Astrocyte of the spinal cord (primary cell): ENCODE measurements around the gene KCNQ1.

ENCODE experiments used
- DNase-seq: peaks from one replicate; pipeline ENCODE4 v3.0.0; 2011; ENCODE audit warnings: low read depth, low spot score
- H3K4me3 ChIP-seq: 2 replicates; pipeline ENCODE4 v1.5.1; 2011; ENCODE audit warnings: low read depth, mild to moderate bottlenecking, low read length, moderate library complexity
- in situ Hi-C: cut with HindIII; loops from 2 replicates; pipeline ENCODE4 v1.10.0; 2017; ENCODE audit warnings: low sequenced_read_pairs
- TF ChIP-seq, protein P1 (sequence below): IDR thresholded peaks from 2 replicates; pipeline ENCODE4 v1.5.1; 2012; ENCODE audit warnings: low read depth, mild to moderate bottlenecking, low read length, inconsistent platforms

Gene KCNQ1

DNA sequence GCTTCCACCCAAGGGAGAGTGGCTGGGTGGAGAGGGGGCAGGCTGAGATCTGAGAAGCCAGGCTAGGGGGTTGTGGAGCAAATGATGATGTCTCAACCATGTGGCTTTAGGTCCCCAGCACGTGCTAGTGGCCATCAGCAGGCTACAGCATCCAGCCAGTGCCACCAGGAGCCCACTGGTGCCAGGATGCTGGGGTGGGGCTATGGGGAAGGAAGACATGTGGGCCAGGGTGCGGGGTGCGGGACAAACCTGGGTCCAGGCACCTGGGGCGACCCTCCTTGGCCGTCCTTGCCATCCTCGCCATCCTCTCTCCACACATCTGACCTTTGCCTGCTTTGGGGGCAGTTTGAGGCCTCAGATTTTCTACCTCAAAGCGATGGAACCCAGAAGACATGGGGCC is 104.3 kb downstream of the KCNQ1 start:
- no peak overlapping the region for H3K4me3 ChIP-seq
- TF ChIP-seq, protein P1, sequence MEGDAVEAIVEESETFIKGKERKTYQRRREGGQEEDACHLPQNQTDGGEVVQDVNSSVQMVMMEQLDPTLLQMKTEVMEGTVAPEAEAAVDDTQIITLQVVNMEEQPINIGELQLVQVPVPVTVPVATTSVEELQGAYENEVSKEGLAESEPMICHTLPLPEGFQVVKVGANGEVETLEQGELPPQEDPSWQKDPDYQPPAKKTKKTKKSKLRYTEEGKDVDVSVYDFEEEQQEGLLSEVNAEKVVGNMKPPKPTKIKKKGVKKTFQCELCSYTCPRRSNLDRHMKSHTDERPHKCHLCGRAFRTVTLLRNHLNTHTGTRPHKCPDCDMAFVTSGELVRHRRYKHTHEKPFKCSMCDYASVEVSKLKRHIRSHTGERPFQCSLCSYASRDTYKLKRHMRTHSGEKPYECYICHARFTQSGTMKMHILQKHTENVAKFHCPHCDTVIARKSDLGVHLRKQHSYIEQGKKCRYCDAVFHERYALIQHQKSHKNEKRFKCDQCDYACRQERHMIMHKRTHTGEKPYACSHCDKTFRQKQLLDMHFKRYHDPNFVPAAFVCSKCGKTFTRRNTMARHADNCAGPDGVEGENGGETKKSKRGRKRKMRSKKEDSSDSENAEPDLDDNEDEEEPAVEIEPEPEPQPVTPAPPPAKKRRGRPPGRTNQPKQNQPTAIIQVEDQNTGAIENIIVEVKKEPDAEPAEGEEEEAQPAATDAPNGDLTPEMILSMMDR: no peak
- in situ Hi-C loops: no loop called here
- DNase-seq: no peak

DNA sequence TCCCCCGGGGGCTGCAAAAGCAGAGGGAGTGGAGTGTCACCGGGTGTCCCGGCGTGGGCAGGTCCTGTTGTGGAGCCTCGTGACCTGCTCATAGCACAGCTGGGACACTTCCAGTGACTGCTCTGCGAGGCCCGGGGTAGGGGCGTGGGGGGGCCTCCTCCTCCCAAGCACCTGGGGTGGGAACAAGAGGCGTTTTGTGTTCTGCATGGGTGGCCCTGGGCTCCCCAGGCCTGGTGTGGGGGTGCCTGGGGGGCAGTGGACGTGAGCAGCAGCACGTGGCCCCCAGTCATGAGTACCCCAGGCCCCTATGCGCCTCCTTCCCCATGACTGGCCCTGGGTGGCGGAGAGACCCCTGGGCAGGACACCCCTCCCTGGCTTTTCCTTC is 104.7 kb downstream of the KCNQ1 start:
- no peak for DNase-seq
- TF ChIP-seq, protein P1: no peak
- H3K4me3 ChIP-seq: no peak overlapping the region
- in situ Hi-C loops: no loop called here

DNA sequence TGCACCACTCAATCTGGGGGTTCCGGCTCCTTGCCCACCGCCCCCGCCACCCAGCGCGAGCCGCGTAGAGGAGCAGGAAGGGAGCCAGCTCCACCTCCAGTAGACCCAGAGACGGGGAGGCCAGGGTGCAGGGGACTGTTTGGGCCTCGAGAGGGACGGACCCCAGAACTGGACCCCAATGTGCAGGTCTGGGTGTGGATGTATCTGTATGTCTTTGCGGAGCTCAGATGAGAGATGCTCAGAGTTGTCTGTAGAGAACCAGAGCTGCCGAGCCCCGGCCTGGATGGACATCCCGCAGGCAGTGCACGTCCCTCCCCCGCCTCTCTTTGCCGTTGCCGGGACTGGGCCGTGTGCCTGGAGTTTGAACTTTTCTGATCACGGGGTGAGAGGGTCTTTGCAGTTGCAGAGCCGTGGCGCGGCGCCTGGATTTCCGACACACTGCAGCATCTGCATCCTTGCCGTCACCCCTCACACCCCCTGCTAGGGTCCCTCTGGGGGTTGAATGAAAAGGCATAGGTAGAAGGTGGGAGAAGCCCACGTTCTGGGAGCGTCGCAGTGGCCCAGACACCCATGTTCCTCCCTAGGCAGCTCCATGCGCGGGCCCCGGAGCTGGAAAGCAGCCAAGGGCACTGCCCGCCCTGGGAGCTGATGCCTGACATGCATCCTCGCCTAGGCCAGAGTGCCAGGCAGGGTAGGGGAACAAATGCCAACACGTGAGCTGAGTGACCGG is 105.2 kb downstream of the KCNQ1 start:
- TF ChIP-seq, protein P1: no peak
- no peak overlapping the region for H3K4me3 ChIP-seq
- no peak for DNase-seq
- in situ Hi-C loops: no loop called here

DNA sequence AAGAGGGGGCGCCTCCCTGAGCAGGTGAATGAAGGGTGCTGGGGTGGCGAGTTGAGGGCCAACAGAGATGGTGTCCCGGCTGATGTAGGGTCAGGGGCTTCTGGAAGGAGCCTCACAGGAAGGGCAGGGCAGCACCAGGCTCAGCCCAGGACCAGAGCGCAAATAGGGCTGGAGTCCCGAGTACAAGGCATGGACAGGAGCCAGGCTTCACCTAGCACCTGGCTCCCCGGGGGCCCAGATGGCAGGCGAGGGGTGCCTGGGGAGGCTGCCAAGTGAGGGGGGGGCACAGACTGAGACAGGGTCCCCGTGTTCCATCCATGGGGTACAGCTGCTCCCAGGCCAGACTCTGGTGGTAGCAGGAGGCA is 105.8 kb downstream of the KCNQ1 start:
- no peak overlapping the region for H3K4me3 ChIP-seq
- TF ChIP-seq, protein P1: no peak
- DNase-seq: no peak
- in situ Hi-C loops: no loop called here

DNA sequence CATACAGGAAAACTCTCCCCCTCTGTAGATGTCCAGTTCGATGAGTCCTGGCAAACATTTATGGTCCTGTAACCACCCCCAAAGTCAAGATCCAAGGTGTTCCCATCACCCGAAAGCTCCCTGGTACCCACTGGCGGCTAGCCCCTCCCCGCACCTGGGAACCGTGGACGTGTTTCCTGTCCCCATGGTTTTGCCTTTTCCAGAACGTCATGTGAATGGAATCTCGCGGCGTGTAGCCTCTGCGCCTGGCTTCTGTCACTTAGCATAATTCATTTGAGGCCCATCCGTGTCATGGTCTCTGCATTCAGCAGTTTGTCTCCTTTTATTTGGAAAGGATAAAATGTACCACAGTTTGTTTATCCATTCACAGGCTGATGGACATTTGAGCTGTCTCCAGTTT is 106.3 kb downstream of the KCNQ1 start:
- no peak overlapping the region for H3K4me3 ChIP-seq
- no peak for DNase-seq
- in situ Hi-C loops: no loop called here
- TF ChIP-seq, protein P1: no peak

DNA sequence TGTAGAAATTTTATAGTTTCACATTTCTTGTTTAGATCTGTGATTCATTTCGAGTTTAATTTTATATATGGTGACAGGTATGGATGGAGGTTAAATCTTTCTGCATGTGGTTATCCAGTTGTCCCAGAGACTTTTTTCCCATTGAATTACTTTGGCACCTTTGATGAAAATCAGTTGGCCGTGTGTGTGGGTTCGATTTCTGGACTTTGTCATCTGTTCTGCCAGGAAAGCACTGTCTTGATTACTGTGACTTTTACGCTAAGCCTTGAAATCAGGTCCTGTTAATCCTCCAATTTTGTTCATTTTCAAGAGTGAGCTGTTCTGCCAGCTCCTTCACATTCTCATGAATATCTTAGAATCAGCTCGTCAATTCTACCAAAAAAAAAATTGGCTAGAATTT is 107.4 kb downstream of the KCNQ1 start:
- TF ChIP-seq, protein P1: no peak
- DNase-seq: no peak
- in situ Hi-C loops: no loop called here

More for the DNA sequence above, 107.4 kb downstream of the KCNQ1 start:
- no peak overlapping the region for H3K4me3 ChIP-seq
